ELR (cell line): ENCODE results near the gene DVL2.

Experiments
- DNase-seq: peaks from one replicate; pipeline ENCODE4 v3.0.0-alpha.2; 2015; ENCODE audit warnings: low read depth

The DVL2 gene

GRCh38 chr17:7237761-7238419 lies 3.6 kb upstream of the DVL2 start:
- DNase-seq = peak; percentile 76

- DNase-seq = no peak
Measured at GRCh38 chr17:7237266-7237760, 3.0 kb upstream of the DVL2 start.

GRCh38 chr17:7236808-7237207 lies 2.5 kb upstream of the DVL2 start:
- DNase-seq = no peak

GRCh38 chr17:7235693-7236665 lies 1.7 kb upstream of the DVL2 start:
- DNase-seq = peak; percentile 57

GRCh38 chr17:7233701-7234082 lies 625 bp downstream of the DVL2 start:
- no peak for DNase-seq

- no peak for DNase-seq
Measured at GRCh38 chr17:7232114-7232513, 2.2 kb downstream of the DVL2 start.

GRCh38 chr17:7229504-7229903 lies 4.8 kb downstream of the DVL2 start:
- no peak for DNase-seq

GRCh38 chr17:7228920-7229319 lies 5.4 kb downstream of the DVL2 start:
- no peak for DNase-seq

- DNase-seq = no peak
Measured at GRCh38 chr17:7226721-7227710, 7.3 kb downstream of the DVL2 start.

GRCh38 chr17:7225711-7226331 lies 8.5 kb downstream of the DVL2 start:
- no peak for DNase-seq

GRCh38 chr17:7224661-7225111 lies 9.6 kb downstream of the DVL2 start:
- DNase-seq = no peak

- no peak for DNase-seq
Measured at GRCh38 chr17:7224110-7224509, 10.2 kb downstream of the DVL2 start.

GRCh38 chr17:7223375-7223774 lies 10.9 kb downstream of the DVL2 start:
- peak; percentile 31 for DNase-seq

- no peak for DNase-seq
Measured at GRCh38 chr17:7222972-7223292, 11.4 kb downstream of the DVL2 start.

GRCh38 chr17:7222093-7222971 lies 12.0 kb downstream of the DVL2 start:
- DNase-seq = no peak

- DNase-seq = no peak
Measured at GRCh38 chr17:7221278-7222092, 12.8 kb downstream of the DVL2 start.

GRCh38 chr17:7220593-7221277 lies 13.6 kb downstream of the DVL2 start:
- DNase-seq = peak; percentile 74

- peak; percentile 94 for DNase-seq
Measured at GRCh38 chr17:7219812-7220592, 14.3 kb downstream of the DVL2 start, which contains the start of the genes ACADVL and DLG4. Gene ACADVL (plus strand): TSS chr17:7219938. CDS start chr17:7219985, 47 bp downstream. Gene DLG4 (minus strand): TSS chr17:7219836.
